K562 (cell line): ENCODE measurements around the gene EFCAB5. TPM values are rescaled to one million over a fixed set of nuclear protein-coding genes. Genes with fewer than 3 reads are reported as not detected.

ENCODE experiments used
- ATAC-seq: fragments of 200-7000 bp; cut with Tn5 transposase; 3 replicates; pipeline ENCODE4 v1.9.1; 2020; ENCODE audit warnings: moderate library complexity
- BruUV-seq: library from RNA; stranded (reverse); fragments of 400-500 nt; replicated peaks from 2 replicates; lab custom pipeline; 2021; lab: Mats Ljungman, UMichigan
- CTCF ChIA-PET: fragments of 300-600 bp; formaldehyde crosslinking; extraction: SDS; loops from one replicate; lab custom pipeline; 2021; ENCODE audit warnings: low intra/inter-chr PET ratio; lab: Yijun Ruan, JAX
- POLR2A ChIA-PET: fragments of 300-600, 350-650 bp; sonication (Branson Sonifier 250); formaldehyde crosslinking; extraction: SDS; loops from one replicate; lab custom pipeline; 2021; ENCODE audit warnings: antibody characterized with exemption, inconsistent platforms; lab: Yijun Ruan, JAX
- DNase-seq, 4 experiments: peaks; one replicate each; pipeline versions ENCODE4 v3.0.0 to v3.0.0-alpha.2; 2011 to 2018; ENCODE audit warnings: low spot score in 3 of 4, mixed read lengths in 3 of 4; ENCODE audit errors: extremely low read depth in 1 of 4
- FAIRE-seq: peaks from 2 replicates; lab custom pipeline; 2011; peaks lifted over from hg19 to GRCh38; lab: Jason Lieb, UNC
- H2AFZ ChIP-seq: 2 replicates; pipeline ENCODE4 v1.6.0; 2011; ENCODE audit warnings: low read depth, low read length, control low read depth, inconsistent platforms
- H3K27ac ChIP-seq: fragments of 200-600 bp; 3 replicates; pipeline ENCODE4 v1.8.0; 2011; ENCODE audit warnings: low read depth, mild to moderate bottlenecking, control low read depth, inconsistent platforms, low read length, moderate library complexity, mixed read lengths; ENCODE audit errors: extremely low read depth
- H3K27me3 ChIP-seq, 2 experiments: fragments of 300-600 bp in 1 of 2; 2 replicates in 1 of 2; 3 replicates in 1 of 2; pipeline versions ENCODE4 v1.6.0 to v1.8.0; 2011; ENCODE audit warnings: inconsistent platforms in 2 of 2, low read length in 2 of 2, mild to moderate bottlenecking in 1 of 2, mixed read lengths in 1 of 2, moderate library complexity in 1 of 2; ENCODE audit not compliant: control insufficient read depth in 2 of 2, insufficient read depth in 2 of 2
- H3K36me3 ChIP-seq: fragments of 300-600 bp; 3 replicates; pipeline ENCODE4 v1.8.0; 2011; ENCODE audit warnings: mild to moderate bottlenecking, low read length, inconsistent platforms; ENCODE audit not compliant: control insufficient read depth, insufficient read depth
- H3K4me1 ChIP-seq, 2 experiments: fragments of 200-600 bp in 1 of 2; replicated peaks in 1 of 2; 2 replicates in 1 of 2; 3 replicates in 1 of 2; pipeline versions ENCODE4 v1.5.1 to v1.8.0; 2011; ENCODE audit warnings: inconsistent platforms in 2 of 2, low read length in 2 of 2, mild to moderate bottlenecking in 1 of 2, mixed read lengths in 1 of 2, moderate library complexity in 1 of 2; ENCODE audit not compliant: control insufficient read depth in 2 of 2, insufficient read depth in 2 of 2
- H3K4me2 ChIP-seq: 2 replicates; pipeline ENCODE4 v1.6.1; 2011; ENCODE audit warnings: low read length, control low read depth, inconsistent platforms, mixed read lengths; ENCODE audit not compliant: insufficient read depth
- H3K4me3 ChIP-seq: fragments of 200-600 bp; sonication (generic), shearing (Covaris generic); 2 replicates; pipeline ENCODE4 v1.5.1; 2016; ENCODE audit warnings: control low read depth, inconsistent platforms
- H3K79me2 ChIP-seq: fragments of 200-600 bp; 3 replicates; pipeline ENCODE4 v1.8.0; 2011; ENCODE audit warnings: low read length, inconsistent platforms; ENCODE audit not compliant: control insufficient read depth, insufficient read depth
- H3K9ac ChIP-seq, 2 experiments: 2 replicates each; pipeline versions ENCODE4 v1.6.0 to v1.6.1; 2011; ENCODE audit warnings: low read depth in 2 of 2, low read length in 2 of 2, control low read depth in 1 of 2, inconsistent platforms in 1 of 2, mild to moderate bottlenecking in 1 of 2, mixed read lengths in 1 of 2; ENCODE audit not compliant: insufficient read depth in 1 of 2
- H3K9me1 ChIP-seq: one replicate; pipeline ENCODE4 v1.6.0; 2011; ENCODE audit warnings: inconsistent platforms, mild to moderate bottlenecking, low read length, moderate library complexity; ENCODE audit not compliant: control insufficient read depth, insufficient read depth
- H3K9me3 ChIP-seq: replicated peaks from 2 replicates; pipeline ENCODE4 v1.5.1; 2011; ENCODE audit warnings: low read depth, low read length, inconsistent platforms; ENCODE audit not compliant: control insufficient read depth, insufficient read depth
- H4K20me1 ChIP-seq: replicated peaks from 2 replicates; pipeline ENCODE4 v1.6.1; 2011; ENCODE audit warnings: low read length, inconsistent platforms, mixed read lengths; ENCODE audit not compliant: control insufficient read depth, insufficient read depth
- ASH1L ChIP-seq: fragments of 450-650 bp; IDR thresholded peaks from 2 replicates; pipeline ENCODE4 v1.6.1; 2018; ENCODE audit warnings: borderline replicate concordance, mild to moderate bottlenecking, low read depth; ENCODE audit not compliant: partially characterized antibody
- BDP1 ChIP-seq: IDR thresholded peaks from 3 replicates; pipeline ENCODE4 v1.6.1; 2011; ENCODE audit not compliant: insufficient read length, insufficient read depth
- DPF2 ChIP-seq: fragments of 450-650 bp; IDR thresholded peaks from 2 replicates; pipeline ENCODE4 v1.6.1; 2016
- EZH2 ChIP-seq: IDR thresholded peaks from 2 replicates; pipeline ENCODE4 v1.6.1; 2012; ENCODE audit warnings: low read depth, mild to moderate bottlenecking, inconsistent platforms, low read length, borderline replicate concordance
- GATA2 ChIP-seq: sonication (generic); formaldehyde crosslinking; IDR thresholded peaks from 2 replicates; pipeline ENCODE4 v1.4.0; 2020; ENCODE audit warnings: mild to moderate bottlenecking, missing genetic modification reagents
- JUND ChIP-seq, 2 experiments: IDR thresholded peaks; 2 replicates in 1 of 2; 3 replicates in 1 of 2; pipeline ENCODE4 v1.6.1; 2011; ENCODE audit warnings: borderline replicate concordance in 2 of 2, low read depth in 2 of 2, low read length in 2 of 2, improper control_type of control experiment in 1 of 2, missing biosample characterization in 1 of 2, missing genetic modification characterization in 1 of 2, missing genetic modification reagents in 1 of 2
- RBM17 ChIP-seq: fragments of 200-400 bp; formaldehyde crosslinking; IDR thresholded peaks from 2 replicates; pipeline ENCODE4 v1.6.1; 2017; ENCODE audit warnings: low read depth, mild to moderate bottlenecking, low read length, borderline replicate concordance
- TEAD4 ChIP-seq, 2 experiments: sonication (generic) in 1 of 2; formaldehyde crosslinking in 1 of 2; IDR thresholded peaks; 2 replicates each; pipeline versions ENCODE4 v1.6.1 to v1.8.0; 2012 to 2022; ENCODE audit warnings: borderline replicate concordance in 1 of 2, inconsistent platforms in 1 of 2, low read length in 1 of 2, mild to moderate bottlenecking in 1 of 2, missing genetic modification reagents in 1 of 2
- TFAM ChIP-seq: fragments of 250-450 bp; sonication (Bioruptor Pico); conservative IDR thresholded peaks from 2 replicates; pipeline ENCODE4 v1.5.0; 2021; ENCODE audit warnings: mild to moderate bottlenecking, moderate library complexity
- THRB ChIP-seq: fragments of 450-650 bp; formaldehyde crosslinking; conservative IDR thresholded peaks from 2 replicates; pipeline ENCODE4 v1.4.0; 2022; ENCODE audit warnings: mild to moderate bottlenecking, missing genetic modification characterization
- WGBS: fragments of 100-300 bp; shearing (Covaris generic); methylation state at CpG from one replicate; pipeline ENCODE4 v1.1.6; 2016; ENCODE audit warnings: low coverage, mixed read lengths; ENCODE audit not compliant: insufficient coverage; ENCODE audit errors: missing lambda C conversion rate; 5-methylcytosine and 5-hydroxymethylcytosine counted together
- in situ Hi-C: fragments of 300-500 bp; cut with MboI; formaldehyde crosslinking; loops from 4 replicates; pipeline ENCODE4 v1.15.0; 2018; ENCODE audit warnings: inconsistent platforms, mixed read lengths
- intact Hi-C: fragments of 100-400 bp; cut with micrococcal nuclease; formaldehyde crosslinking; loops from 2 replicates; pipeline ENCODE4 v1.14.2; 2022
- polyA plus RNA-seq, 8 experiments: library from polyadenylated mRNA; depleted of rRNA in 4 of 8; stranded (reverse) in 5 of 8; unstranded in 3 of 8; fragments of >200 nt; fragmentation: Nextera tagmentation in 2 of 8; fragmentation: Illumina TruSeq in 1 of 8; extraction: Ambion mirVana in 2 of 8; extraction: Trizol in 1 of 8; gene quantifications; 2 replicates each; pipeline versions ENCODE4 v1.2.1 to v1.2.3, GENCODE V29; 2011 to 2014; ENCODE audit warnings: inconsistent platforms in 1 of 8, missing spikeins in 1 of 8
- total RNA-seq, 7 experiments: library from RNA; depleted of rRNA in 6 of 7; stranded (reverse); fragments of >200 nt in 6 of 7; fragmentation: Illumina TruSeq in 2 of 7; extraction: Trizol in 2 of 7; gene quantifications; 2 replicates each; pipeline versions ENCODE4 v1.2.1 to v1.2.3, GENCODE V29; 2011 to 2021; ENCODE audit warnings: low replicate concordance in 1 of 7

EFCAB5 gene
- total and polyA plus RNA-seq, 9 of the 15 experiments (the other 6 are each of a cell fraction or from before 2014, with no cell fraction given) = 0.06 to 0.11 TPM; not detected in 7

DNA sequence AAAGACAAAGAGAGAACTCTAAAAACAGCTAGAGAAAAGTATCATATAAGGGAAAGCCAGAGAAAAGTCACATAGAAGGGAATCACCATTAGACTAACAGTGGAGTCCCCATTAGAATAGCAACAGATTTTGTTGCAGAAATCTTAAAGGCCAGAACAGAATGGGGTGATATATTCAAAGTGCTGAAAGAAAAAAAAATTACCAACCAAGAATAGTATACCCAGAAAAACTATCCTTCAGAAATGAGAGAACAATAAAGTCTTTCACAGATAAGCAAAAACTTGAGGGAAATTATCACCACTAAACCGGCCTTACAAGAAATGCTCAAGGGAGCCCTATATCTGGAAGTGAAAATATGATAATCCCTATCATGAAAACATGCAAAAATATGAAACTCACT is 123.3 kb downstream of the EFCAB5 start:
- no peak for TF ChIP-seq BDP1
- TF ChIP-seq GATA2 (CRISPR knock-in tag) = no peak
- TF ChIP-seq TFAM (CRISPR knock-in tag) = no peak
- TF ChIP-seq TEAD4 (IDR thresholded peaks at IDR 0.05; ENCODE audit: low read length) = no peak
- TF ChIP-seq TEAD4 (CRISPR knock-in tag; IDR thresholded peaks at IDR 0.05; ENCODE audit: borderline replicate concordance) = no peak
- no peak for TF ChIP-seq JUND (IDR thresholded peaks at IDR 0.05; ENCODE audit: borderline replicate concordance, low read depth, low read length)
- no peak for TF ChIP-seq JUND (tag; IDR thresholded peaks at IDR 0.05; ENCODE audit: borderline replicate concordance, low read depth, low read length)
- TF ChIP-seq EZH2 = no peak
- no peak for TF ChIP-seq RBM17
- no peak for TF ChIP-seq DPF2
- TF ChIP-seq THRB = no peak
- no peak for TF ChIP-seq ASH1L
- H3K36me3 ChIP-seq = no peaks in the 10 kb centered on the region
- DNase-seq = no peak
- no peaks in the 10 kb centered on the region for H3K4me1 ChIP-seq
- ChIA-PET CTCF (no interaction called here), POLR2A (no interaction called here)
- peaks cover 7% of the 10 kb centered on the region; the same call in 1 of the 2 replicates for H3K9me3 ChIP-seq
- ATAC-seq = no peak
- H3K27ac ChIP-seq = no peak overlapping the region
- intact Hi-C loops (no loop called here), in situ Hi-C loops (no loop called here)
- FAIRE-seq = no peak
- no peak overlapping the region for H2AFZ ChIP-seq
- H3K9ac ChIP-seq = no peak overlapping the region
- H3K4me3 ChIP-seq = no peak overlapping the region
- H4K20me1 ChIP-seq = no peaks in the 10 kb centered on the region
- peaks cover 5 to 29% of the 10 kb centered on the region in 2 experiments; a peak in 4 of 5 replicates for H3K27me3 ChIP-seq
- H3K79me2 ChIP-seq = no peaks in the 10 kb centered on the region
- H3K9me1 ChIP-seq = no peaks in the 10 kb centered on the region
- no TSS peak for BruUV-seq
- no peak overlapping the region for H3K4me2 ChIP-seq
- 0% methylated on average over 1 of the region's 1 CpG for WGBS
